ENCODE data around the gene CREBL2. TPM values are rescaled to one million over a fixed set of nuclear protein-coding genes. Genes with fewer than 3 reads are reported as not detected.
A peak's percentile ranks its signal among the peaks of the same experiment; 100 is the strongest.

Gene CREBL2
- total and polyA plus RNA-seq, 2 of the 13 experiments (the other 11 are each of a cell fraction or from before 2014, with no cell fraction given) = 6.9 to 8.4 TPM

DNA sequence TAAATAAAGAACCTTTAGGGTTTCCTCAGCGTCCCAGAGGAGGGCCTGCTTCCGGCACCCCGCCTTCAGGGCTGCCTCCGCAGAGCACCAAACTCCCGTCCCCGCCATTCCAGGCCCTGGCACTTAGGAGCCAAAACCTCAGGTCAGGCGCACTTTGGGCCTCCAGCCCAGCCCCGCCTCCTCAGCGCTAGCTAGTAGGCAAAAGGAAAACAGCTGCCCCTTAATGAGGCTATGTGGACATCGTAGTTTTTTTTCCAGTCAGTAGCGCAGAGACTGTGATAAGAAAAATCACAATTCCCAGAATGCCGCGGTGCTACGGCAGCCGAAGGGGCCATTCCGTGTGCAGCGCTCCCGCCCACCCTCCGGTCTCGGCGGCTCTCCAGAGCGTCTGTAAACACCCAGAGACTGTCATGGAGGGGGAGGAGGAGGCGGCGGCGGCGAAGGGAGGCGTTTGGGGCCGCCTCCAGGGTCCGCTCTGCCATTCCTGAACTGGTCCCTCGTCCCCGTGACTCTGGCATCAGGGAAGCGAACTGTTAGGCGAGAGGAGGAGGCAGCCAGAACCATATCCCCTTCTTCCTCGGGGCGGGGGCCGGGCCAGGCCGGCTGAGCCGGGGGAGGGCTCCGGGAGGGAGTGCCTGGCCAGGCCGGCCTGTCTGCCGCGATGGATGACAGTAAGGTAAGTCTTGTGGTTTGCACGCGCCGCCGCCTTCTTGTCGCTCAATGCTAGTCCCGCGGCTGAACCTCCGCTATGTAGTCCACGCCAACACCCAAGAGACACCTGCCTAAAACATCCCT lies at the start of gene CREBL2 (continued):
- TF ChIP-seq, protein P1, sequence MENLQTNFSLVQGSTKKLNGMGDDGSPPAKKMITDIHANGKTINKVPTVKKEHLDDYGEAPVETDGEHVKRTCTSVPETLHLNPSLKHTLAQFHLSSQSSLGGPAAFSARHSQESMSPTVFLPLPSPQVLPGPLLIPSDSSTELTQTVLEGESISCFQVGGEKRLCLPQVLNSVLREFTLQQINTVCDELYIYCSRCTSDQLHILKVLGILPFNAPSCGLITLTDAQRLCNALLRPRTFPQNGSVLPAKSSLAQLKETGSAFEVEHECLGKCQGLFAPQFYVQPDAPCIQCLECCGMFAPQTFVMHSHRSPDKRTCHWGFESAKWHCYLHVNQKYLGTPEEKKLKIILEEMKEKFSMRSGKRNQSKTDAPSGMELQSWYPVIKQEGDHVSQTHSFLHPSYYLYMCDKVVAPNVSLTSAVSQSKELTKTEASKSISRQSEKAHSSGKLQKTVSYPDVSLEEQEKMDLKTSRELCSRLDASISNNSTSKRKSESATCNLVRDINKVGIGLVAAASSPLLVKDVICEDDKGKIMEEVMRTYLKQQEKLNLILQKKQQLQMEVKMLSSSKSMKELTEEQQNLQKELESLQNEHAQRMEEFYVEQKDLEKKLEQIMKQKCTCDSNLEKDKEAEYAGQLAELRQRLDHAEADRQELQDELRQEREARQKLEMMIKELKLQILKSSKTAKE (CRISPR knock-in tag; IDR thresholded peaks at IDR 0.05; ENCODE audit: borderline replicate concordance) = peak; percentile 73; the same call in 1 of the 2 replicates
- TF ChIP-seq GABPA (IDR thresholded peaks at IDR 0.05; ENCODE audit: low read depth, low read length) = no peak
- TF ChIP-seq GABPA (CRISPR knock-in tag; IDR thresholded peaks at IDR 0.05; ENCODE audit: low read depth) = peak; percentile 65; the same call in 1 of the 2 replicates
- TF ChIP-seq ZNF577 (CRISPR knock-in tag; IDR thresholded peaks at IDR 0.05; ENCODE audit: borderline replicate concordance, low read depth) = no peak
- peak; percentile 60; the same call in 1 of the 2 replicates for TF ChIP-seq ZNF263 (CRISPR knock-in tag; IDR thresholded peaks at IDR 0.05)
- TF ChIP-seq ZC3H13 (CRISPR knock-in tag; IDR thresholded peaks at IDR 0.05) = no peak
- TF ChIP-seq RXRB (CRISPR knock-in tag; IDR thresholded peaks at IDR 0.05; ENCODE audit: borderline replicate concordance) = peak; percentile 82; the same call in 1 of the 2 replicates
- TF ChIP-seq SOX13 (IDR thresholded peaks at IDR 0.05) = no peak; the same call in 1 of the 2 replicates
- peak in 1 of 2 experiments; percentile 57; a peak in 2 of 4 replicates for TF ChIP-seq SOX13 (CRISPR knock-in tag; conservative IDR thresholded peaks at IDR 0.05 in 1 of 2, IDR thresholded peaks at IDR 0.05 in 1 of 2)
- TF ChIP-seq PPARG (CRISPR knock-in tag; conservative IDR thresholded peaks at IDR 0.05) = peak; percentile 78
- TF ChIP-seq, protein P2, sequence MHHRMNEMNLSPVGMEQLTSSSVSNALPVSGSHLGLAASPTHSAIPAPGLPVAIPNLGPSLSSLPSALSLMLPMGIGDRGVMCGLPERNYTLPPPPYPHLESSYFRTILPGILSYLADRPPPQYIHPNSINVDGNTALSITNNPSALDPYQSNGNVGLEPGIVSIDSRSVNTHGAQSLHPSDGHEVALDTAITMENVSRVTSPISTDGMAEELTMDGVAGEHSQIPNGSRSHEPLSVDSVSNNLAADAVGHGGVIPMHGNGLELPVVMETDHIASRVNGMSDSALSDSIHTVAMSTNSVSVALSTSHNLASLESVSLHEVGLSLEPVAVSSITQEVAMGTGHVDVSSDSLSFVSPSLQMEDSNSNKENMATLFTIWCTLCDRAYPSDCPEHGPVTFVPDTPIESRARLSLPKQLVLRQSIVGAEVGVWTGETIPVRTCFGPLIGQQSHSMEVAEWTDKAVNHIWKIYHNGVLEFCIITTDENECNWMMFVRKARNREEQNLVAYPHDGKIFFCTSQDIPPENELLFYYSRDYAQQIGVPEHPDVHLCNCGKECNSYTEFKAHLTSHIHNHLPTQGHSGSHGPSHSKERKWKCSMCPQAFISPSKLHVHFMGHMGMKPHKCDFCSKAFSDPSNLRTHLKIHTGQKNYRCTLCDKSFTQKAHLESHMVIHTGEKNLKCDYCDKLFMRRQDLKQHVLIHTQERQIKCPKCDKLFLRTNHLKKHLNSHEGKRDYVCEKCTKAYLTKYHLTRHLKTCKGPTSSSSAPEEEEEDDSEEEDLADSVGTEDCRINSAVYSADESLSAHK (CRISPR knock-in tag; IDR thresholded peaks at IDR 0.05; ENCODE audit: borderline replicate concordance) = no peak
- TF ChIP-seq ZNF589 (CRISPR knock-in tag; conservative IDR thresholded peaks at IDR 0.05) = no peak; the same call in 1 of the 2 replicates
- TF ChIP-seq, protein P3, sequence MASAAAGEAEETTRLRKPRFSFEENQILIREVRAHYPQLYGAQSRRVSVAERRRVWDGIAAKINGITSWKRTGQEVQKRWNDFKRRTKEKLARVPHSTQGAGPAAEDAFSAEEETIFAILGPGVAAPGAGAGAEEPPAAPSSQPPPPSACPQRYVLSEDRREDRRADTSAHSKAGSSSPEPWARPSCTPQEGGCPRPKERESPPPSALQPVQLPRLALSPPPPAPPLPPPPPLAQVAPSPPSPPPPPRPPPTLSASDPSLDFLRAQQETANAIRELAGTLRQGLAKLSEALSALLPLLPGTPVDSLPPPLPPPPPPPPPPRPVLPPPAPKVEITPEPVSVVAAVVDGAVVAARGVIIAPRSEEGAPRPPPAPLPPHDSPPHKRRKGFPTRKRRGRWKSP (CRISPR knock-in tag; IDR thresholded peaks at IDR 0.05) = peak; percentile 62; the same call in 1 of the 2 replicates
- TF ChIP-seq ZNF891 (CRISPR knock-in tag; IDR thresholded peaks at IDR 0.05) = peak; percentile 64; the same call in 1 of the 2 replicates
- no peak for TF ChIP-seq MAFK (conservative IDR thresholded peaks at IDR 0.05 in 1 of 2, IDR thresholded peaks at IDR 0.05 in 1 of 2; ENCODE audit: low read length in 2 of 2)
- no peak for TF ChIP-seq ZNF282 (IDR thresholded peaks at IDR 0.05; ENCODE audit: partially characterized antibody)
- TF ChIP-seq, protein P4, sequence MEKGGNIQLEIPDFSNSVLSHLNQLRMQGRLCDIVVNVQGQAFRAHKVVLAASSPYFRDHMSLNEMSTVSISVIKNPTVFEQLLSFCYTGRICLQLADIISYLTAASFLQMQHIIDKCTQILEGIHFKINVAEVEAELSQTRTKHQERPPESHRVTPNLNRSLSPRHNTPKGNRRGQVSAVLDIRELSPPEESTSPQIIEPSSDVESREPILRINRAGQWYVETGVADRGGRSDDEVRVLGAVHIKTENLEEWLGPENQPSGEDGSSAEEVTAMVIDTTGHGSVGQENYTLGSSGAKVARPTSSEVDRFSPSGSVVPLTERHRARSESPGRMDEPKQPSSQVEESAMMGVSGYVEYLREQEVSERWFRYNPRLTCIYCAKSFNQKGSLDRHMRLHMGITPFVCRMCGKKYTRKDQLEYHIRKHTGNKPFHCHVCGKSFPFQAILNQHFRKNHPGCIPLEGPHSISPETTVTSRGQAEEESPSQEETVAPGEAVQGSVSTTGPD (CRISPR knock-in tag; IDR thresholded peaks at IDR 0.05) = no peak
- TF ChIP-seq, protein P5, sequence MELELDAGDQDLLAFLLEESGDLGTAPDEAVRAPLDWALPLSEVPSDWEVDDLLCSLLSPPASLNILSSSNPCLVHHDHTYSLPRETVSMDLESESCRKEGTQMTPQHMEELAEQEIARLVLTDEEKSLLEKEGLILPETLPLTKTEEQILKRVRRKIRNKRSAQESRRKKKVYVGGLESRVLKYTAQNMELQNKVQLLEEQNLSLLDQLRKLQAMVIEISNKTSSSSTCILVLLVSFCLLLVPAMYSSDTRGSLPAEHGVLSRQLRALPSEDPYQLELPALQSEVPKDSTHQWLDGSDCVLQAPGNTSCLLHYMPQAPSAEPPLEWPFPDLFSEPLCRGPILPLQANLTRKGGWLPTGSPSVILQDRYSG (CRISPR knock-in tag; IDR thresholded peaks at IDR 0.05) = no peak
- TF ChIP-seq TAF15 (IDR thresholded peaks at IDR 0.05; ENCODE audit: low read depth, low read length, poor library complexity, severe bottlenecking) = no peak
- 0 out of 2 replicates have a peak, but pooled peaks have one; percentile 24 for TF ChIP-seq ZFP41 (CRISPR knock-in tag; IDR thresholded peaks at IDR 0.05; ENCODE audit: borderline replicate concordance)
- TF ChIP-seq ZNF3 (CRISPR knock-in tag; IDR thresholded peaks at IDR 0.05) = no peak

All from HepG2 (cell line).